Measurements from ENCODE around the gene LPP. TPM values are rescaled to one million over a fixed set of nuclear protein-coding genes. Genes with fewer than 3 reads are reported as not detected.

LPP gene
- total RNA-seq, 6 donors from 2014 or later = 86.0 to 196 (median 160) TPM

- Histone ChIP-seq H3K27me3 (no peaks in the 10 kb centered on the region), H3K4me1 (peaks cover 17 to 21% (median 18%) of the 10 kb centered on the region in 4 donors), H3K36me3 (no peaks in the 10 kb centered on the region), H3K4me3 (no peak overlapping the region), H3K9me3 (no peaks in the 10 kb centered on the region), H3K27ac (peak overlapping the region in 1 of 4 donors; percentile 8)
- ATAC-seq (ENCODE audit: low FRiP score in 2 of 2) (no peak), DNase-seq (no peak)
- WGBS, 2 donors = 73 to 75% methylated on average over 2 of the region's 2 CpGs
- no peak for TF ChIP-seq CTCF (IDR thresholded peaks at IDR 0.05)
- no peak for TF ChIP-seq POLR2A (IDR thresholded peaks at IDR 0.05)
- no peak for TF ChIP-seq EP300 (IDR thresholded peaks at IDR 0.05)
- no peak for TF ChIP-seq POLR2AphosphoS5 (IDR thresholded peaks at IDR 0.05)
Observed at GRCh38 chr3:188918093-188918492, 764.1 kb downstream of the LPP start.

- no peak for TF ChIP-seq CTCF (IDR thresholded peaks at IDR 0.05)
- TF ChIP-seq EP300 (IDR thresholded peaks at IDR 0.05) = no peak
- no peak for TF ChIP-seq POLR2AphosphoS5 (IDR thresholded peaks at IDR 0.05)
- Histone ChIP-seq H3K4me1 (no peaks in the 10 kb centered on the region), H3K4me3 (no peak overlapping the region), H3K27me3 (no peaks in the 10 kb centered on the region), H3K27ac (no peak overlapping the region), H3K9me3 (no peaks in the 10 kb centered on the region), H3K36me3 (no peaks in the 10 kb centered on the region)
- ATAC-seq (ENCODE audit: low FRiP score in 2 of 2) (no peak), DNase-seq (no peak)
- WGBS, 2 donors = 88 to 98% methylated on average over 2 of the region's 2 CpGs
Observed at GRCh38 chr3:188923671-188924070, 769.7 kb downstream of the LPP start.

- 92 to 96% methylated on average over 7 to 12 of the region's 12 CpGs for whole genome bisulfite sequencing, 2 donors
- H3K27ac ChIP-seq = no peak overlapping the region
- ATAC-seq (ENCODE audit: low FRiP score in 2 of 2) (no peak), DNase-seq (no peak)
- no peaks in the 10 kb centered on the region for H3K36me3 ChIP-seq
- no peaks in the 10 kb centered on the region for H3K27me3 ChIP-seq
- TF ChIP-seq EP300 (IDR thresholded peaks at IDR 0.05) (no peak), POLR2AphosphoS5 (IDR thresholded peaks at IDR 0.05) (no peak), CTCF (IDR thresholded peaks at IDR 0.05) (no peak), POLR2A (IDR thresholded peaks at IDR 0.05) (no peak)
- peaks cover 0 to 6% (median 2%) of the 10 kb centered on the region in 4 donors for H3K4me1 ChIP-seq
- H3K9me3 ChIP-seq = no peaks in the 10 kb centered on the region
- no peak overlapping the region for H3K4me3 ChIP-seq
Observed at GRCh38 chr3:188925376-188925775, 771.4 kb downstream of the LPP start.

- Histone ChIP-seq H3K4me1 (peaks cover 0 to 6% (median 2%) of the 10 kb centered on the region in 4 donors), H3K36me3 (no peaks in the 10 kb centered on the region), H3K9me3 (no peaks in the 10 kb centered on the region), H3K27ac (no peak overlapping the region), H3K27me3 (no peaks in the 10 kb centered on the region), H3K4me3 (no peak overlapping the region)
- DNase-seq (no peak), ATAC-seq (ENCODE audit: low FRiP score in 2 of 2) (no peak)
- 94 to 97% methylated on average over 4 of the region's 4 CpGs for WGBS, 2 donors
- TF ChIP-seq POLR2AphosphoS5 (IDR thresholded peaks at IDR 0.05) = no peak
- no peak for TF ChIP-seq CTCF (IDR thresholded peaks at IDR 0.05)
- TF ChIP-seq POLR2A (IDR thresholded peaks at IDR 0.05) = no peak
- TF ChIP-seq EP300 (IDR thresholded peaks at IDR 0.05) = no peak
Observed at GRCh38 chr3:188926111-188926510, 772.2 kb downstream of the LPP start.

- Histone ChIP-seq H3K27me3 (no peaks in the 10 kb centered on the region), H3K36me3 (no peaks in the 10 kb centered on the region), H3K9me3 (no peaks in the 10 kb centered on the region), H3K4me3 (no peak overlapping the region), H3K4me1 (peaks cover 0 to 6% (median 2%) of the 10 kb centered on the region in 4 donors), H3K27ac (no peak overlapping the region)
- DNase-seq (no peak), ATAC-seq (ENCODE audit: low FRiP score in 2 of 2) (no peak)
- 89 to 97% methylated on average over 9 of the region's 9 CpGs for WGBS, 2 donors
- no peak for TF ChIP-seq EP300 (IDR thresholded peaks at IDR 0.05)
- no peak for TF ChIP-seq CTCF (IDR thresholded peaks at IDR 0.05)
- no peak for TF ChIP-seq POLR2AphosphoS5 (IDR thresholded peaks at IDR 0.05)
- TF ChIP-seq POLR2A (IDR thresholded peaks at IDR 0.05) = no peak
Observed at GRCh38 chr3:188926741-188927511, 773.0 kb downstream of the LPP start.
